Raji (cell line): Measurements from ENCODE around the gene IRF2.

Experiments used
- POLR2A ChIP-seq: IDR thresholded peaks from 2 replicates; pipeline ENCODE4 v1.6.1; 2011; ENCODE audit warnings: low read depth, low read length, control low read depth; ENCODE audit not compliant: insufficient read depth

Gene IRF2

GRCh38 chr4:184433258-184433892, 41.0 kb downstream of the IRF2 start:
- no peak for TF ChIP-seq POLR2A

- no peak for TF ChIP-seq POLR2A
These were observed 42.0 kb downstream of the IRF2 start for GRCh38 chr4:184432127-184432922.

GRCh38 chr4:184430163-184430562, 44.2 kb downstream of the IRF2 start:
- TF ChIP-seq POLR2A = no peak

GRCh38 chr4:184428787-184429186, 45.6 kb downstream of the IRF2 start:
- TF ChIP-seq POLR2A = no peak

DNA sequence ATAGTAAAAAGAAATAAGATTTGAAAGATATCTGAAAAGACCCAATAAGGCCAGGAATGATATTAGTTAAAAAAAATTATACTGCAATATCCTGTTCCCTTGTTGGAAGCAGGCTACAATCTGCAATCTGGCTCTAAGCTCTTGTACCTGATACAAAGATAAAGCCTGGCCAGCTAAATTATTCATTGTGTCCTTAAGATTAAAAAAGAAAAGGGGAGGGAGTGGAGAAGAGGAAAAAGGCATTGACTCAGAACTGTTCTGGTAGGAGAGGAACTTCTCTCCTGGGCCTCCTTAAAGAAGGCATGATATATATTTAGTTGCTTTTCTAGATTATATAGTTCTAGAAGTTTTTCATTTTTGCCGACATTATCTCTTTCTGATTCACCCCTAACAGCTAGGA, 46.7 kb downstream of the IRF2 start:
- no peak for TF ChIP-seq POLR2A

GRCh38 chr4:184427093-184427492, 47.3 kb downstream of the IRF2 start:
- no peak for TF ChIP-seq POLR2A

DNA sequence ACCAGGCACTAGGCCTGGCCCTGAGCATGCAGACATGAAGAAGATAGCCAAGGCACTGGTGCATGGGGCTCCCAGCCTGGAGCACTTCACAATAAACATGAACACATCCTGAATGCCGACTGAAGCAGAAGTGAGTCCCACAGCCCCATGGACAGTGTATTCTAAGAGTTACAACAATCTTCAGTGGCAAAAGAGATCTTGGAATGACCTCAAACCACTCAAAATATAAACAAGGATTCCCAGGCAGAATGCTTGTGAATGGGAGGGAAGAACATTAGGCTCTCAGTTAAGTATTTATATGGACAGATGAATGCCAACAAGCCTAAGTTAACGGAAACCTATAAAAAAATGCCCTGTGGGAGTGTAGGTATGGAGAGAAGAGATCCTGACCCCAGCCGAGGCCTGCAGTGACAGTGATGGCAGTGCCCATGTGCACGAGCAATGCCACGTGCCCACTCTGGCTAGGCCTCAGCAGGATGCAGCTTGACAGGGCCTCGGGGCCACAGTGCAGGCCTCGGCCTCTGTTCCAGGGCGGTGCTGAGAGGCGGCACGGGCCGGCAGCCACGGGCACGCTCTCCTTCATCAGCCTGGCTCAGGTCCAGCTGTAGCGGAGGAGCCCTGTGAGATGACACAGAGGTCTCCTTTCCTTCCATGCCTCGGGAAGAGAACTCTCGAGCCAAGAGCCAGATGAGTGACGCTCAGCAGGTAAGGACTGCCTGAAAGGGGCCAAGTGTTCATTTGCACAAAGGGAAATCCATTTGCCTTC, 49.2 kb downstream of the IRF2 start:
- no peak for TF ChIP-seq POLR2A

DNA sequence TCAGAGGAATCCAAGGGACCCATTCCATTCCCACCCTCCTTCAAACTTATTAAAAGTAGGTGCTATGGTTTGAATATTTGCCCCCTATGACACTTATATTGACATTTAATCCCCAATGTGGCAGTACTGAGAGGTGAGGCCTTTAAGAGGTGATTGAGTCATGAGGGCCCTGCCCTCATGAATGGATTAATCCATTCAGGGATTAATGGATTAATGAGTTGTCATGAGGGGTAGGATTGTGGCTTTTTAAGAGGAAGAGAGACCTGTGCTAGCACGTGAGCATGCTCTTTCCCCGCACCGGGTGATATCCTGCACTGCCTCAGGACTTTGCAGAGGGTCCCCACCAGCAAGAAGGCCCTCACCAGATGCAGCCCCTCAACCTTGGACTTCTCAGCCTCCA, 50.1 kb downstream of the IRF2 start:
- no peak for TF ChIP-seq POLR2A

DNA sequence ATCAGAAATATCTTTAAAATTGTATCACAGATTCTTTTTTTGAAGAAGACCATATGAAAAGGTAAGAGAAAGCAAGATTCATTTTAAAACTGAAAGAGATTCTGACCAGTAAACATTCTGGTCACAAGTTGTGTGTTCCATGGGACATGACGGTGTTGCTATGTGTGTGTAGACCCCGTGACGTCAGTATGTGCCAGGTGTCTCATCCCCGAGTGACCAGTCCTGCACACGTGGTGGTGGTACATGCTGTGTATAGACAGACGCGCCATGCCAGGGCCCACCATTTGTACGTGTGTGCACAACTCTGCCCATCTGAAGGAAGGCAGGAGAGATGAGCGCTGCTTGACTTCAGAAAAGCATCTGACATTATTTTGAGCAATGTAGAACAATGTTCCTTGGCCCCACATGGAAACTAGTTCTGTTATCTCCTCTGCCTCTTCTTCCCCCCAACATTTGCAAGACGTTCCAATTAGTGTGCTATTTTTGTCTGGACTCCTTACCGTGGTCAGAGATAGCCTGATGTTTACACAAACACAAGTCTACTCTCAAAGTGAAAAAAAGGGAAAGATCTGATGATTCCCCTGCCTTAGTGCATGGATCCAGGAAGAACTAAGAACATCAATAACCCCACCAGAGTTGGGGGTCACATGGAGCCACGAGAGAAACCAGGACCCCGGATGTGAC, 51.2 kb downstream of the IRF2 start:
- no peak for TF ChIP-seq POLR2A

DNA sequence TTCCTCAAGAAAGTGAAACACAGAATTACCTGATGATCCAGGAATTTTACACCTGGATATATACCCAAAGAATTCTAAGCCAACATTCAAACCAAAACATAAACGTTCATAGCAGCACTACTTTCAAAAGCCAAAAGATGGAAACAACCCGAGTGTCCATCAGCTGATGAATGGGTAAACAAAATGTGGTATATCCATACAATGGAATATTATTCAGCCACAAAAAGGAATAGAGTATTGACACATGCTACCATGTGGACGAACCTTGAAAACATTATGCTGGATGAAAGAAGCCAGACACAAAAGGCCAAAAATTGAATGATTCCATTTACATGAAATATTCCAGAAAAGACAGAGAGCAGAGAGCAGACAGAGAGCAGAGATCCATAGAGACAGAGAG, 52.0 kb downstream of the IRF2 start:
- no peak for TF ChIP-seq POLR2A

DNA sequence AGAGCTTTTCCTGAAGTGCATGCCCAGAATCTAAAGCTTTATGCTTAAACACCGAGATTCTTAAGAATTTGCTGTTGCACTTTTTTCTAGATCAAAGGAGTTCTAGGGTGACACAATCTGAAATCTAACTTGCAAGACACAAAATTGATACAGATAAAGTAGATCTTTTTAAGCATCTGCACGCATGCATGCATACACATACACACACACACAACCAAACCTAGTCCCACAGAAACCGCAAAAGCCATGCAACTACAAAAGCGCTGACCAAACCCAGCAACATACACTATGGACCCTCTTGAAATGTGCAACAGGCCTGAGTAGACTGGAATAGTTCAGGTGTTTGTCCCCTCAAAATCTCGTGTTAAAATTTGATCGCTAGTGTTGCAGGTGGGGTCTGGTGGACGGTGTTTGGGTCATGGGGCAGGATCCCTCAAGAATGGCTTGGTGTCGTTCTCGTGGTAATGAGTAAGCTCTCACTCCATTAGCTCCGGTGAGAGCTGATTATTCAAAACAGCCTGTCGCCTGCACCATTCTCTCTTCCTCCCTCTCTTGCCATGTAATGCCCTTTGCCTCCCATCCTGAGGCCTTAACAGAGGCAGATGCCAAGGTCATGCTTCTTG, 52.7 kb downstream of the IRF2 start:
- no peak for TF ChIP-seq POLR2A

- no peak for TF ChIP-seq POLR2A
These were observed 53.4 kb downstream of the IRF2 start for GRCh38 chr4:184420881-184421416.

- TF ChIP-seq POLR2A = no peak
These were observed 53.9 kb downstream of the IRF2 start for GRCh38 chr4:184420402-184420801.

GRCh38 chr4:184419976-184420375, 54.4 kb downstream of the IRF2 start:
- TF ChIP-seq POLR2A = no peak
